Epithelial cell of proximal tubule (primary cell): ENCODE results near the gene SHISA6. TPM values are rescaled to one million over a fixed set of nuclear protein-coding genes. Genes with fewer than 3 reads are reported as not detected.

Source experiments
- DNase-seq: peaks from one replicate; pipeline ENCODE4 v3.0.0-alpha.2; 2011; ENCODE audit warnings: low read depth
- H3K4me3 ChIP-seq: 2 replicates; pipeline ENCODE4 v1.5.1; 2011; ENCODE audit warnings: low read depth, mild to moderate bottlenecking, low read length
- total RNA-seq: library from RNA; depleted of rRNA; stranded (reverse); fragments of >200 nt; gene quantifications from 2 replicates; pipeline ENCODE4 v1.2.3, GENCODE V29; 2015
- TF ChIP-seq, protein P1 (sequence below): conservative IDR thresholded peaks from 2 replicates; pipeline ENCODE4 v1.5.1; 2012; ENCODE audit warnings: low read depth, mild to moderate bottlenecking, low read length

The SHISA6 gene
- total RNA-seq, 1 donor from 2014 or later: not detected

- no peak overlapping the region for H3K4me3 ChIP-seq
- DNase-seq: no peak
- TF ChIP-seq, protein P1, sequence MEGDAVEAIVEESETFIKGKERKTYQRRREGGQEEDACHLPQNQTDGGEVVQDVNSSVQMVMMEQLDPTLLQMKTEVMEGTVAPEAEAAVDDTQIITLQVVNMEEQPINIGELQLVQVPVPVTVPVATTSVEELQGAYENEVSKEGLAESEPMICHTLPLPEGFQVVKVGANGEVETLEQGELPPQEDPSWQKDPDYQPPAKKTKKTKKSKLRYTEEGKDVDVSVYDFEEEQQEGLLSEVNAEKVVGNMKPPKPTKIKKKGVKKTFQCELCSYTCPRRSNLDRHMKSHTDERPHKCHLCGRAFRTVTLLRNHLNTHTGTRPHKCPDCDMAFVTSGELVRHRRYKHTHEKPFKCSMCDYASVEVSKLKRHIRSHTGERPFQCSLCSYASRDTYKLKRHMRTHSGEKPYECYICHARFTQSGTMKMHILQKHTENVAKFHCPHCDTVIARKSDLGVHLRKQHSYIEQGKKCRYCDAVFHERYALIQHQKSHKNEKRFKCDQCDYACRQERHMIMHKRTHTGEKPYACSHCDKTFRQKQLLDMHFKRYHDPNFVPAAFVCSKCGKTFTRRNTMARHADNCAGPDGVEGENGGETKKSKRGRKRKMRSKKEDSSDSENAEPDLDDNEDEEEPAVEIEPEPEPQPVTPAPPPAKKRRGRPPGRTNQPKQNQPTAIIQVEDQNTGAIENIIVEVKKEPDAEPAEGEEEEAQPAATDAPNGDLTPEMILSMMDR: no peak
Observed at GRCh38 chr17:11326492-11326891, 85.5 kb downstream of the SHISA6 start.

DNA sequence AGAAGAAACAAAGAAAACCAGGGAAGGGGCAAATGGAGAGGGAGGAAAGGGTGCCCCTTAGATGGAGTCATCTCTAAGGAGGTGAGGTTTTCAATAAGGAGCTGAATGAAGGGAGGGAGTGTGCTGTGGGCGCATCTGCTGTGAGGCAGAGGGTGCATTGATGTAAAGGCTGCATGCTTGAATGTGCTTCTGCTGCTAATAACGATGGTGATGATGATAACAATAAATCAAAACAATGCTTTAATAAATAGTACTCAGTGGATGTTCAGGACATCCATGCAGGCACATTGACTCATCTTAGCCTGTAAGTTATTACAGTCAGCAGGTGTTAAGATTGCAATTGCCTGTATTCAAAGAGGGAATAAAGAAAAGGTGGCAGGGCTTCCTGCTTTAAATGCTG lies 87.8 kb downstream of the SHISA6 start:
- TF ChIP-seq, protein P1: no peak
- no peak overlapping the region for H3K4me3 ChIP-seq
- no peak for DNase-seq

DNA sequence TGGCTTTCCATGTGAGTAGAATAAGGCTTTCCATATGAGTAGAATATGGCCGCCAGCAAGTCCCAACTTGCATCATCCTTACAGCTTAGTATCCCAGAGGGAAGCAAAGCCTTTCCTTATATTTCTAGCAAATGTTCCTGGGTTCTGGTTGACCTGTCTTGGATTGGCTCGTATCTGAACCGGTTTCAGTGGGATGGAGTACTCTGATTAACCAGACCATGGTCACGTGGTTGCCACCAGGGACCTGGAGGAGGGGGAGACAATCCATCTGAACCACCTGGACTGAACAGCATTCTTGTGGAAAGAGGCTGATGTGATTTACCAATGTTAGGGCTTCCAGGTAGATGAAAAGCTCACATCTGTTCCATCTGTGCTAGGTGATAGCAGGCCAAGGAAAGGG lies 89.0 kb downstream of the SHISA6 start:
- no peak for DNase-seq
- H3K4me3 ChIP-seq: no peak overlapping the region
- TF ChIP-seq, protein P1: no peak

- DNase-seq: no peak
- no peak overlapping the region for H3K4me3 ChIP-seq
- TF ChIP-seq, protein P1: no peak
Observed at GRCh38 chr17:11330826-11331225, 89.8 kb downstream of the SHISA6 start.

DNA sequence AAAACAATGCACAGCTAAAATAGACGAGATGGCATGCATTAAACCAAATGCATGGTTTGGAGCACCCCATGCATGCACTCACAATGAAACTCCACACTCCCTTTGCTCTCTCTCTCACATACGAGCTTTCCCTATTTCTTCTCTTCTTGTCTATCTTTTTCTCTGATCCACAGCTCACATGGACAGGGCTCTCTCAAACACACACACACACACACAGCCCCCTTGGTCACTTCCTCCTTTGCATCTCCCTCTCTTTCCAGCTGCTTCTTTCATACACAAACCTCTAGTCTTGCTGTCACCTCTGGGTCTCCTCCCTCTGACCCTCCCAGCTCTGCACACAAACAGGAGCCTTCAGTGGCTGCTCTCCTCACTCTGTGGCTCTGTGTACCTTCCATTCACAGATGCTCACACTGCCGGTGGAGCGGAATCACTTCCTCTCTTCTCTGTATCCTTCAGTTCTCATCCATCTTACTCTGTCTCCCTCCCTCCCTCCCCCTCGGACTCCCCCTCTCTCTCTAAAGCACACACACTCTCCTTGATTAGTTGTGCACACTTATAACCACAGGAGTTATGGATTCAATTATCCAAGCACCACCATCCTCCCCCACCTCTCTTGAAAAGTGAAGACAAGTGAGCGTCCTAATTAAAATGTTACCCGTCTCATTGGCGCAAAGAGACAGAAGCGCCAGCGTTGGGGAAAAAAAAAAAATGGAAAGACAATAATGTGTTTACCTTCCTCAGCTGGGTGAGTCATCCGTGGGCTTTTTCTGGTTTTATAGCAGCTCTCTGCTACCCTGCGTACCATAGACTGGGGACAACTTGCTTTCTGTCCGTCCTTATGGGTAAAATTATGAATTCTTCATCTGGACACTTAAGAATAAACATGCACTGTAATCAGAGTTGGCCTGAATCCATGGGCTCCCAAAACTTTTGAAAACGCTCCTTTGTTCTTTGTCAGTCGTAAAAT lies 90.8 kb downstream of the SHISA6 start:
- DNase-seq: no peak
- TF ChIP-seq, protein P1: no peak
- no peak overlapping the region for H3K4me3 ChIP-seq

DNA sequence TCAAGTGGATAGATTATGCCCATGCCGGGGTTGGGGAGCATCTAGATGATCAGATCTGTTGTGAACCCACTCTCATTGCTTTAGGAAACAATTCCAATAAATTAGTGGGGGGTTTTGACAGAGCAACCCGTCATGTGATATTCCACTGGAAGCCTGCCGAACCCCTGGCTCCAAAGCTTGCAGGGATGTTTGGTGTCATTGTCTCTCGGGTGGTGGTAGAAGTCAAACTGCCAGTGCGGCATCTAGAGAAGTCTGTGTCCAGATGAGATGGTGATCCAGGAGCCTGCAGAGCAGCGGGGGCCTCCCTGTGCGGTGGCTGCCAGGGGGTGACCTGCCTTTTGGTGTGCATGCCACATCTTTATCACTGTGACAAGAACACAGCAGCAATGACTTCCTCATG lies 91.7 kb downstream of the SHISA6 start:
- no peak for DNase-seq
- TF ChIP-seq, protein P1: no peak
- no peak overlapping the region for H3K4me3 ChIP-seq

- no peak overlapping the region for H3K4me3 ChIP-seq
- TF ChIP-seq, protein P1: no peak
- no peak for DNase-seq
Observed at GRCh38 chr17:11334493-11334892, 93.5 kb downstream of the SHISA6 start.
